ENCODE results near the gene NOTO.
A peak's percentile ranks its signal among the peaks of the same experiment; 100 is the strongest.

The NOTO gene

GRCh38 chr2:73253400-73253799 is 51.0 kb downstream of the NOTO start:
- no peak overlapping the region for H3K4me3 ChIP-seq (ENCODE audit: low read depth in 1 of 2, low read length in 2 of 2)
- H4K20me1 ChIP-seq (ENCODE audit: insufficient read depth, low read length): peaks cover 50% of the 10 kb centered on the region
- H3K27ac ChIP-seq (ENCODE audit: low read length): no peak overlapping the region
- no peak for DNase-seq
- no peak for ATAC-seq (ENCODE audit: insufficient read depth, low read depth)
- H3K9me3 ChIP-seq (ENCODE audit: insufficient read depth, low read length, severe bottlenecking): no peaks in the 10 kb centered on the region
- peaks cover 84% of the 10 kb centered on the region for H3K36me3 ChIP-seq (ENCODE audit: insufficient read depth, low read length)
- H3K79me2 ChIP-seq (ENCODE audit: insufficient read depth, low read length): 0 out of 2 replicates have a peak, but pooled peaks cover 2% of the 10 kb centered on the region
- H2AFZ ChIP-seq (ENCODE audit: low read depth, low read length): no peak overlapping the region
- H3K9ac ChIP-seq (ENCODE audit: low read depth, low read length): no peak overlapping the region
- no peak overlapping the region for H3K4me2 ChIP-seq (ENCODE audit: insufficient read depth, low read length)
- no peaks in the 10 kb centered on the region for H3K4me1 ChIP-seq (ENCODE audit: insufficient read depth, low read length)
- H3K27me3 ChIP-seq (ENCODE audit: insufficient read depth, low read length, poor library complexity): no peaks in the 10 kb centered on the region
- TF ChIP-seq CTCF (IDR thresholded peaks at IDR 0.05; ENCODE audit: borderline replicate concordance, extremely low read depth, low read length, poor library complexity, severe bottlenecking) (no peak), EZH2 (IDR thresholded peaks at IDR 0.05; ENCODE audit: borderline replicate concordance, low read depth, low read length, severe bottlenecking) (no peak)

GRCh38 chr2:73253901-73254300 is 51.5 kb downstream of the NOTO start:
- DNase-seq (no peak), ATAC-seq (ENCODE audit: insufficient read depth, low read depth) (0 out of 3 replicates have a peak, but pooled peaks have one; percentile 5)
- Histone ChIP-seq H3K27ac (ENCODE audit: low read length) (no peak overlapping the region), H3K79me2 (ENCODE audit: insufficient read depth, low read length) (no peaks in the 10 kb centered on the region), H2AFZ (ENCODE audit: low read depth, low read length) (no peak overlapping the region), H4K20me1 (ENCODE audit: insufficient read depth, low read length) (peaks cover 45% of the 10 kb centered on the region), H3K36me3 (ENCODE audit: insufficient read depth, low read length) (peaks cover 84% of the 10 kb centered on the region), H3K9me3 (ENCODE audit: insufficient read depth, low read length, severe bottlenecking) (no peaks in the 10 kb centered on the region), H3K4me1 (ENCODE audit: insufficient read depth, low read length) (no peaks in the 10 kb centered on the region), H3K27me3 (ENCODE audit: insufficient read depth, low read length, poor library complexity) (no peaks in the 10 kb centered on the region), H3K4me3 (ENCODE audit: low read depth in 1 of 2, low read length in 2 of 2) (no peak overlapping the region), H3K9ac (ENCODE audit: low read depth, low read length) (no peak overlapping the region), H3K4me2 (ENCODE audit: insufficient read depth, low read length) (no peak overlapping the region)
- TF ChIP-seq EZH2 (IDR thresholded peaks at IDR 0.05; ENCODE audit: borderline replicate concordance, low read depth, low read length, severe bottlenecking): no peak
- no peak for TF ChIP-seq CTCF (IDR thresholded peaks at IDR 0.05; ENCODE audit: borderline replicate concordance, extremely low read depth, low read length, poor library complexity, severe bottlenecking)

- no peaks in the 10 kb centered on the region for H3K9me3 ChIP-seq (ENCODE audit: insufficient read depth, low read length, severe bottlenecking)
- TF ChIP-seq EZH2 (IDR thresholded peaks at IDR 0.05; ENCODE audit: borderline replicate concordance, low read depth, low read length, severe bottlenecking) (no peak), CTCF (IDR thresholded peaks at IDR 0.05; ENCODE audit: borderline replicate concordance, extremely low read depth, low read length, poor library complexity, severe bottlenecking) (no peak)
- peak; percentile 4; the same call in 1 of the 3 replicates for ATAC-seq (ENCODE audit: insufficient read depth, low read depth)
- peaks cover 39% of the 10 kb centered on the region for H4K20me1 ChIP-seq (ENCODE audit: insufficient read depth, low read length)
- no peak overlapping the region for H3K27ac ChIP-seq (ENCODE audit: low read length)
- H3K4me3 ChIP-seq (ENCODE audit: low read depth in 1 of 2, low read length in 2 of 2): no peak overlapping the region
- no peaks in the 10 kb centered on the region for H3K79me2 ChIP-seq (ENCODE audit: insufficient read depth, low read length)
- no peak overlapping the region for H3K4me2 ChIP-seq (ENCODE audit: insufficient read depth, low read length)
- H3K4me1 ChIP-seq (ENCODE audit: insufficient read depth, low read length): no peaks in the 10 kb centered on the region
- DNase-seq: no peak
- no peak overlapping the region for H3K9ac ChIP-seq (ENCODE audit: low read depth, low read length)
- H3K36me3 ChIP-seq (ENCODE audit: insufficient read depth, low read length): peaks cover 84% of the 10 kb centered on the region
- H3K27me3 ChIP-seq (ENCODE audit: insufficient read depth, low read length, poor library complexity): no peaks in the 10 kb centered on the region
- H2AFZ ChIP-seq (ENCODE audit: low read depth, low read length): no peak overlapping the region
Observed at GRCh38 chr2:73254343-73255006, 52.1 kb downstream of the NOTO start.

Measured in DND-41 (cell line).